SK-MEL-5 (cell line): Measurements from ENCODE around the gene ECT2L. TPM values are rescaled to one million over a fixed set of nuclear protein-coding genes. Genes with fewer than 3 reads are reported as not detected.

Source experiments
- DNase-seq: peaks from one replicate; pipeline ENCODE4 v3.0.0-alpha.2; 2016; ENCODE audit warnings: low read depth, low spot score
- in situ Hi-C: cut with HindIII; loops from 2 replicates; pipeline ENCODE4 v1.10.0; 2016; ENCODE audit warnings: low sequenced_read_pairs, high pct_unique_total_duplicates, low pct_unique_long_range_greater_than_20kb
- total RNA-seq: library from RNA; depleted of rRNA; stranded (reverse); fragments of >200 nt; shearing (Covaris generic); gene quantifications from 2 replicates; pipeline ENCODE4 v1.2.3, GENCODE V29; 2014

ECT2L gene
- total RNA-seq, 1 experiment from 2014 or later = 0.03 TPM

GRCh38 chr6:138833816-138834539 is 38.1 kb downstream of the ECT2L start:
- DNase-seq = no peak
- in situ Hi-C loops = no loop called here

- no peak for DNase-seq
- in situ Hi-C loops = no loop called here
Measured at GRCh38 chr6:138837246-138837645, 41.4 kb downstream of the ECT2L start.

- in situ Hi-C loops = no loop called here
- DNase-seq = no peak
Measured at GRCh38 chr6:138844192-138844591, 48.3 kb downstream of the ECT2L start.

- in situ Hi-C loops = no loop called here
Measured at GRCh38 chr6:138847884-138848283, 52.0 kb downstream of the ECT2L start.

DNA sequence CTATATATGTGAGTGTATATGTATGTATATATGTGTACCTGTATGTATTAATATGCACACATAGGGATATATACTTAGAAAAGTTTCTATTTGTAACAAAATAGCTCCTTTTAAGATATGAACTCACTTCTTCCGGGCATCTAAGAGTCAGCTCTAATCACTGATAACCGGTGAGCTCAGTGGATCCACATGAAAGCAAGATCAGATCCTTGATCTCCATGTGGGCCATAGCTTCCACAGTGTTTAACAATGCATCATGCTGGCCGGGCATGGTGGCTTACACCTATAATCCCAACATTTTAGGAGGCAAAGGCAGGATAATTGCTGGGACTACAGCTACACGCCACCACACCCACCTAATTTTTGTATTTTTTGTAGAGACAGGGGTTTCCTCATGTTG is 52.6 kb downstream of the ECT2L start:
- DNase-seq = no peak
- in situ Hi-C loops = no loop called here

More at GRCh38 chr6:138847884-138848283, 52.0 kb downstream of the ECT2L start:
- no peak for DNase-seq

GRCh38 chr6:138849791-138850190 is 53.9 kb downstream of the ECT2L start:
- in situ Hi-C loops = no loop called here
- no peak for DNase-seq

DNA sequence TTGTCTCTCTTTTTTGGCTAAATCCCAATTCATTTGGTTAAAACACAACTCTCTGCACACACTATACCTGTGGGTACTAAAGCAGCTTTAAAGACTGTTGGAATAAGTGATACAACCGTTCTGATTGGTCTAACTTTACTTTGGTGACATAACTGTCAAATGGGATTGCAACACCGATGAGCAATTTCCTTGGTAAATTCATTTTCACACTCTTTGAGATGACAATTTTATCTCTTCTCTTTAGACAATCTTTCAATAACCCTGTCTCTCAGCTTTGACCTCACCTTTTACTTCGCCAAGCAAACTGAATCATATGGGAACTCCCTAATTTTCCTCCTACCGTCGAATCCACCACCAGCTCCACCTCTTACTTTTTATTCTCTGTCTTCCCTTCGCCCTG is 60.8 kb downstream of the ECT2L start:
- no peak for DNase-seq
- in situ Hi-C loops = no loop called here

GRCh38 chr6:138857775-138858174 is 61.9 kb downstream of the ECT2L start:
- in situ Hi-C loops = no loop called here
- DNase-seq = no peak

- in situ Hi-C loops = no loop called here
- no peak for DNase-seq
Measured at GRCh38 chr6:138862456-138862855, 66.6 kb downstream of the ECT2L start.

DNA sequence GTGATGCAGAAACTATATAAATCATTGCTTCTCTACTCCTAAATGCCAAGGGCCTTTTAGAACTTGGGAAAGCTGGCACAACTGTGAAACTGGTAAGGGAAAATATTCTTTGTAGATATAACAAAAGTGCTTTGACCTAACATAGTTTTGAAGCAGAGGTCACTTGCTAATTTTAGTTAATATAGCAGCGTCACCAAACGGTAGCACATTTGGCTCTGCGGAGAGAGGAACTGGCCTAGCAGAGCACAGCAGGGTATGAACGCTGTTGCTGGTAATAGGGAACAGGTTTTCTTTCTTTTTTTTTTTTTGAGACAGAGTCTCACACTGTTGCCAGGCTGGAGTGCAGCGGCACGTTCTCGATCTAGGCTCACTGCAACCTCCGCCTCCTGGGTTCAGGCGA is 67.4 kb downstream of the ECT2L start:
- in situ Hi-C loops = no loop called here
- no peak for DNase-seq

DNA sequence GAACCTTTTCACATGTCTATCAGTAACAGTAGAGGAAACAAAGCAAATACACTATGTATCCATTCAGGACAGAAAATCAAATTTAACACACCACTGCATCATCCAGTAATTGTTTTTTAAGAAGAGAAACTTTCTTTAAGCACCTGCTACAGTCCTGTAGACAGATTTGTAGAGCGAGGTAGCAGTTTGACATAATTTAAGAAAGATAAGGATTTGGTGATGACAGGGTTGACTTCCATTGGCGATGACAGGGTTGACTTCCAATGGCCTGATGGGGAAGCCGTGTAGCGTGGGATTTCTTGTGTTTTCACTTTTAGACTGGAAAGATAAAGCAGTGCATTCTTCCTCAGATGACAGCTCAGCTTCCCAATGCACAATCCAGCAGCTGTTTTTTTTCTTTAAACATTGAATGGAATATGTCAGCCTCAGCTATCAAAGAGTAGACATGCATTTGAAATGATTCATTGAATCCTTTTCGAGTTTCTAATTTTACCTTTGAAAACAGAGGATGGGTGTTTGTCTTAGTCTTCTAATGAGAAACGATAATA is 68.5 kb downstream of the ECT2L start:
- in situ Hi-C loops = no loop called here
- DNase-seq = peak; percentile 5

DNA sequence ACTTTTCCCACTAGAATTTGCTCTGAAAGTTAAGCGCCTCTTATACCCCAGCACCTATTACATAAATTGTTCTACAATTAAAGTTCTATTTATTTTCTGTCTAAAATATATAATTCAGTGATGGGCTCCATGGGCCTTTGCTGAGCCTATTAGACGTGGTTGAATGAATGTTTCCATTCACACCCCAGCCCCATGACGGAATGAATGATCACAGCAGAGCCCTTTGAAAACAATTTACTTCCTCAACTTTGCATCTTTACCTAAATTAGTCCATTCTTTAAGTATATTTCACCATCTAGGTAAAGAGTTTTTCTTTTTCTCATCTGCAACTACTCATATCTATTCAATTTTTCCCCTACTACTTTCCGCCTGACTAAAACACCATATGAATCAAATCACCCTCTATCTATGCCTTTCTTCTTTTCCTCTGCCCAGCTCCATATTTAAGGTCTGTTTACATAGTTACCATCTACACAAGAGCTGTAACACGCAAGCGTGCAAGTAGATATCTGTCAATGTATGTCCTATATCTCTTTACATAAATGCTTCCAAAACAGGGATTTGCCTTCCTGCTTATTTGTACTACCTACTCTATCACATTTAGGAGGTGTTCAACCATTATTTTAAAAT is 69.7 kb downstream of the ECT2L start:
- no peak for DNase-seq
- in situ Hi-C loops = no loop called here

GRCh38 chr6:138868181-138868580 is 72.3 kb downstream of the ECT2L start:
- in situ Hi-C loops = no loop called here

DNA sequence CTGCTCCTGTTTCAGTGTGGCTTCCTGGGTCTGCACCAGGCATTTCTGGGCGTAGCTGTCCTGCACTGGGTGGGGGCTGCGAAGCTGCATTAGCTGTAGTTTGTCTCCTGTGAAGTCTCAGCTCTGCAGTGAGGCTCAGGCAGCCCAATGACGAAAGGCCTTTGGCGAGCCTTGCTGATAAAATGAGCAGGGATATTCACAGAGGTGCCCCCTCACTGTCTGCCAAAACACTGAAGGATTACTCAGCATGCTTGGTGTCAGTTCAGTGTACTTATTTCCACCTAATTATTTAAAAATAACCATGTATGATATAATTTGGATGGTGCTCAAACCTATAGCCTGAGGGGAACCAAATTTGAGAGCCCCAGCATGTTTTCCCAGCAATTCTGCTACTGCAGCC is 73.5 kb downstream of the ECT2L start:
- in situ Hi-C loops = no loop called here
- DNase-seq = no peak

More at GRCh38 chr6:138868181-138868580, 72.3 kb downstream of the ECT2L start:
- no peak for DNase-seq

GRCh38 chr6:138873191-138873590 is 77.3 kb downstream of the ECT2L start:
- in situ Hi-C loops = no loop called here
- DNase-seq = no peak

- in situ Hi-C loops = no loop called here
- no peak for DNase-seq
Measured at GRCh38 chr6:138882369-138883017, 86.6 kb downstream of the ECT2L start.

GRCh38 chr6:138885156-138885819 is 89.4 kb downstream of the ECT2L start:
- in situ Hi-C loops = no loop called here
- no peak for DNase-seq
